ENCODE data around the gene CCDC157.

GRCh38 chr22:30390974-30391691, 34.3 kb downstream of the CCDC157 start:
- peak; percentile 91 to 96 (median 92) for TF ChIP-seq CTCF (IDR thresholded peaks at IDR 0.05)
- TF ChIP-seq POLR2A (IDR thresholded peaks at IDR 0.05): no peak

Measured in right lobe of liver (tissue), 4 donors.